ENCODE results near the gene STX17. TPM values are rescaled to one million over a fixed set of nuclear protein-coding genes. Genes with fewer than 3 reads are reported as not detected.
"Not testable (repeated sequence)": the region's sequence is repeated elsewhere in the genome, so short reads cannot be mapped to it uniquely, and the experiment has no call there.

STX17 gene
- total RNA-seq, 2 donors from 2014 or later: 34.0 to 87.9 TPM

DNA sequence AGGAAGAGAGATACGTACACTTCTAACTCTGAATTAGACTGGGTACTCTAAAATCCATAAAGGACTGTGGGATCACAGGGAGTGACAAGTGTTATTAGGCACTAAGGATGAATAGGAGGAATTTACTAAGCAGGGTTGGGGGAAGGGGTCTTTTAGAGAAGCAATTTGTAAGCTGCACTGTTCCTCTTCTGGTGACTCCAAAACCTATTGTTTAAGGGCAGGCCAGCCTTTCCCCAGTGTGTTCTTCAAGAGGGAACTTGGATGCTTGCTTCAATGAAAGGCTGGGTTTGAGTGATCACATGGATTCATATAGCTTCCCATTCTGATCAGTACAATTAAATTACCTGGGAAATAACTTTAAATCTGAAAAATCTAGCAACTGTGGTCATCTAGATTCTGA, 71.8 kb downstream of the STX17 start:
- H3K4me1 ChIP-seq (replicated peaks): no peaks in the 10 kb centered on the region
- no peaks in the 10 kb centered on the region for H3K27me3 ChIP-seq (replicated peaks; ENCODE audit: insufficient read depth)
- no peak overlapping the region for H3K4me3 ChIP-seq
- H3K36me3 ChIP-seq: no peaks in the 10 kb centered on the region
- H3K9me3 ChIP-seq: no peaks in the 10 kb centered on the region
- H3K27ac ChIP-seq: no peak overlapping the region
- TF ChIP-seq CTCF (IDR thresholded peaks at IDR 0.05) (no peak), POLR2A (IDR thresholded peaks at IDR 0.05) (no peak), POLR2AphosphoS5 (IDR thresholded peaks at IDR 0.05) (no peak)
- 100% methylated on average over 1 of the region's 1 CpG for WGBS
- no peak for DNase-seq (ENCODE audit: low spot score)
- intact Hi-C loops (cut with DNase I): no loop called here

DNA sequence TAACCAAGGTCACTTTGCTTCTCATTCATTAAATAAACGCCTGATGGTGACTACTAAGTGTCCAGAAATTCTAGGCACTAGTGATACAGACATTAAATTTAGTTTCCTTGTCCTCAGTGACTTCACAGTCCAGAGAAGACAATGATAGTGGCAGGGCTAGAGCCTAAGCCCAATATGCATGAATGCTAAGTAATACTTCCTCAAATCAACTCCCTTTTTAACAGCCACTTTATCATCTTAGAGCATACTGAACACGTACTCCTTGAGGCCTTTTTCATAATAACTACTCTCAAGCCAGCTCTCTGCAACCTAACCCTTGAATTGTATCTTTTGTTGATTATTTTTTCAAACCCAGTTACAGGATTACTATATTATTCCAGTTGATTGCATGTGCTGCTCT, 74.1 kb downstream of the STX17 start:
- TF ChIP-seq POLR2AphosphoS5 (IDR thresholded peaks at IDR 0.05) (no peak), POLR2A (IDR thresholded peaks at IDR 0.05) (no peak), CTCF (IDR thresholded peaks at IDR 0.05) (no peak)
- Histone ChIP-seq H3K27me3 (replicated peaks; ENCODE audit: insufficient read depth) (no peaks in the 10 kb centered on the region), H3K4me1 (replicated peaks) (no peaks in the 10 kb centered on the region), H3K27ac (no peak overlapping the region), H3K36me3 (no peaks in the 10 kb centered on the region), H3K9me3 (no peaks in the 10 kb centered on the region), H3K4me3 (no peak overlapping the region)
- intact Hi-C loops (cut with DNase I): no loop called here
- no peak for DNase-seq (ENCODE audit: low spot score)
- 77% methylated on average over 2 of the region's 2 CpGs for WGBS

DNA sequence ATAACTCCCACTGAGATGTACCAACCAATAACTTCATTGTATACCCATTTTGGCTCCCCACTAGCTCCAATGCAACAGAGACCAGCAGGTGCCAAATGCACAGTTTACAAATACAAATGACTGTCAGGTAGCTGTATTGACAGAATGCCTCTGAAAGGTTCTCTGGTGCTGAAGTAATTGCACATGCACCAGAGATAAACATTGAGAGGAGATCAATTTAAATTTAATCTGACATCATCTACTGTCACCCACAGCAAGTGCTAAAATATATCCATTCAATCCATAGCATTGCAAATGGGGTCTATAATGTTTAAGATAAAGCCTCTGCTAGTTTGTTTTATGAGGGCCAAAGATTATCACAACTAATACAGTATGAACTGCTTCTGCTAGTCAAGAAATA, 80.2 kb downstream of the STX17 start:
- no peak overlapping the region for H3K4me3 ChIP-seq
- H3K9me3 ChIP-seq: no peaks in the 10 kb centered on the region
- no peaks in the 10 kb centered on the region for H3K4me1 ChIP-seq (replicated peaks)
- H3K27ac ChIP-seq: no peak overlapping the region
- DNase-seq (ENCODE audit: low spot score): no peak
- intact Hi-C loops (cut with DNase I): no loop called here
- no peaks in the 10 kb centered on the region for H3K27me3 ChIP-seq (replicated peaks; ENCODE audit: insufficient read depth)
- no peaks in the 10 kb centered on the region for H3K36me3 ChIP-seq
- TF ChIP-seq POLR2AphosphoS5 (IDR thresholded peaks at IDR 0.05) (no peak), POLR2A (IDR thresholded peaks at IDR 0.05) (no peak), CTCF (IDR thresholded peaks at IDR 0.05) (no peak)

- H3K27me3 ChIP-seq (replicated peaks; ENCODE audit: insufficient read depth); H3K9me3 ChIP-seq; intact Hi-C loops (cut with DNase I); DNase-seq (ENCODE audit: low spot score); H3K4me1 ChIP-seq (replicated peaks); H3K4me3 ChIP-seq; H3K27ac ChIP-seq; H3K36me3 ChIP-seq: not testable (repeated sequence)
- WGBS: 96% methylated on average over 2 of the region's 2 CpGs
Measured at GRCh38 chr9:99990508-99990907, 84.1 kb downstream of the STX17 start.

DNA sequence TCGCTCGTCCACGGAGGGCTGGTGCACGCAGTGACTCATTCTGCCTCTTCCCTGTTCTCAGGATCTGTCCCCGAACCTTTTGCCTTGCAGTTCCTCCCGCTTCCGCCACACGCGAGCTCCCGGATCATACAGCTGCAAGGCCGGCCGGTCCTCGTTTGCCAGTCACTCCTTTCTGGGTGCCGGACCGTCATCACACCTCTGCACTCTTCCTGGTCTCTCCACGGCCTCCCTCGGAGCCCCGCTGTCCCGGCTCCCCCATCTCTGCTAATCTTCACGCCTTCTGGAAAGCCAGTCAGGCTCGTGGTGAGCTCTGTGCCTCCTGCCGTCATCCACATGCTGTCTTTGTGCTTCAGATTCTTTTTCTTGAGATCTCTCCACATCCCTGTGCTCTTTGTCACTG, 91.8 kb downstream of the STX17 start:
- TF ChIP-seq POLR2A (IDR thresholded peaks at IDR 0.05) (no peak), POLR2AphosphoS5 (IDR thresholded peaks at IDR 0.05) (no peak), CTCF (IDR thresholded peaks at IDR 0.05) (no peak)
- 93% methylated on average over 22 of the region's 22 CpGs for WGBS
- no peaks in the 10 kb centered on the region for H3K36me3 ChIP-seq
- H3K4me1 ChIP-seq (replicated peaks): no peaks in the 10 kb centered on the region
- H3K27me3 ChIP-seq (replicated peaks; ENCODE audit: insufficient read depth): no peaks in the 10 kb centered on the region
- no peak overlapping the region for H3K4me3 ChIP-seq
- no peak overlapping the region for H3K27ac ChIP-seq
- intact Hi-C loops (cut with DNase I): no loop called here
- H3K9me3 ChIP-seq: no peaks in the 10 kb centered on the region
- DNase-seq (ENCODE audit: low spot score): no peak

Measured in prostate gland (tissue), 2 donors.